Endothelial cell of umbilical vein (primary cell): ENCODE data around the gene PNKP. TPM values are rescaled to one million over a fixed set of nuclear protein-coding genes. Genes with fewer than 3 reads are reported as not detected.

Experiments
- BruUV-seq: library from RNA; stranded (reverse); fragments of 400-500 nt; replicated peaks from 2 replicates; lab custom pipeline; 2021; lab: Mats Ljungman, UMichigan
- CTCF ChIA-PET: fragments of 300-600, 350-600 bp; sonication (Branson Sonifier 250); formaldehyde crosslinking; loops from one replicate; lab custom pipeline; 2021; ENCODE audit warnings: antibody characterized with exemption, inconsistent platforms; lab: Charles Lee
- POLR2A ChIA-PET: fragments of 300-600, 350-600 bp; sonication (Branson Sonifier 250); formaldehyde crosslinking; loops from one replicate; lab custom pipeline; 2021; ENCODE audit warnings: antibody characterized with exemption, inconsistent platforms; lab: Charles Lee
- DNase-seq: peaks from one replicate; pipeline ENCODE4 v3.0.0-alpha.2; 2011; ENCODE audit warnings: low read depth, low spot score
- FAIRE-seq: peaks from 2 replicates; lab custom pipeline; 2011; peaks lifted over from hg19 to GRCh38; lab: Jason Lieb, UNC
- H2AFZ ChIP-seq: 2 replicates; pipeline ENCODE4 v1.6.0; 2012; ENCODE audit warnings: low read depth, low read length, control low read depth, inconsistent platforms
- H3K27ac ChIP-seq: 2 replicates; pipeline ENCODE4 v1.5.1; 2011; ENCODE audit warnings: low read depth, mild to moderate bottlenecking, control low read depth, low read length, moderate library complexity; ENCODE audit not compliant: insufficient read depth
- H3K27me3 ChIP-seq, 2 experiments: 2 replicates each; pipeline versions ENCODE4 v1.6.0 to v1.6.1; 2011; ENCODE audit warnings: low read length in 2 of 2, mixed read lengths in 1 of 2; ENCODE audit not compliant: control insufficient read depth in 2 of 2, insufficient read depth in 2 of 2
- H3K36me3 ChIP-seq, 2 experiments: 2 replicates in 1 of 2; 3 replicates in 1 of 2; pipeline ENCODE4 v1.5.1; 2011; ENCODE audit warnings: low read length in 2 of 2, mild to moderate bottlenecking in 1 of 2, moderate library complexity in 1 of 2; ENCODE audit not compliant: control insufficient read depth in 2 of 2, insufficient read depth in 2 of 2; ENCODE audit errors: extremely low read depth in 1 of 2
- H3K4me1 ChIP-seq: 3 replicates; pipeline ENCODE4 v1.5.1; 2011; ENCODE audit warnings: mild to moderate bottlenecking, low read length; ENCODE audit not compliant: control insufficient read depth, insufficient read depth; ENCODE audit errors: extremely low read depth
- H3K4me2 ChIP-seq: 2 replicates; pipeline ENCODE4 v1.6.1; 2011; ENCODE audit warnings: low read length, control low read depth, mixed read lengths; ENCODE audit not compliant: insufficient read depth
- H3K4me3 ChIP-seq, 3 experiments: fragments of 200-600 bp in 1 of 3; sonication (generic), shearing (Covaris generic) in 1 of 3; replicated peaks in 1 of 3; 2 replicates each; pipeline ENCODE4 v1.5.1; 2011 to 2016; ENCODE audit warnings: control low read depth in 3 of 3, low read length in 3 of 3, mild to moderate bottlenecking in 2 of 3, inconsistent platforms in 1 of 3, low read depth in 1 of 3, moderate library complexity in 1 of 3; ENCODE audit not compliant: insufficient read depth in 1 of 3
- H3K79me2 ChIP-seq: 2 replicates; pipeline ENCODE4 v1.6.0; 2012; ENCODE audit warnings: low read length, inconsistent platforms; ENCODE audit not compliant: control insufficient read depth, insufficient read depth
- H3K9ac ChIP-seq: replicated peaks from 2 replicates; pipeline ENCODE3; 2011; ENCODE audit warnings: low read length, control low read depth; ENCODE audit not compliant: insufficient read depth; ENCODE audit errors: extremely low read depth
- H3K9me1 ChIP-seq: replicated peaks from 3 replicates; pipeline ENCODE4 v1.6.0; 2011; ENCODE audit warnings: mild to moderate bottlenecking, low read length; ENCODE audit not compliant: control insufficient read depth, insufficient read depth; ENCODE audit errors: extremely low read depth
- H3K9me3 ChIP-seq: replicated peaks from 2 replicates; pipeline ENCODE4 v1.5.1; 2012; ENCODE audit warnings: low read length, inconsistent platforms; ENCODE audit not compliant: control insufficient read depth, insufficient read depth
- H4K20me1 ChIP-seq: replicated peaks from 2 replicates; pipeline ENCODE3; 2011; ENCODE audit warnings: mild to moderate bottlenecking, low read length; ENCODE audit not compliant: control insufficient read depth, insufficient read depth; ENCODE audit errors: extremely low read depth
- EZH2 ChIP-seq: IDR thresholded peaks from 2 replicates; pipeline ENCODE4 v1.6.1; 2012; ENCODE audit warnings: borderline replicate concordance, low read depth, mild to moderate bottlenecking, moderate library complexity, low read length, inconsistent platforms; ENCODE audit not compliant: severe bottlenecking
- FOS ChIP-seq: IDR thresholded peaks from 2 replicates; pipeline ENCODE4 v1.6.1; 2011; ENCODE audit warnings: mild to moderate bottlenecking, low read length, moderate library complexity, borderline replicate concordance; ENCODE audit not compliant: insufficient read depth
- GATA2 ChIP-seq: IDR thresholded peaks from 2 replicates; pipeline ENCODE4 v1.7.0; 2011; ENCODE audit warnings: low read depth, mild to moderate bottlenecking, moderate library complexity, mixed read lengths, low read length; ENCODE audit not compliant: insufficient read length, insufficient read depth
- JUN ChIP-seq: IDR thresholded peaks from 2 replicates; pipeline ENCODE4 v1.6.1; 2011; ENCODE audit warnings: borderline replicate concordance, low read depth; ENCODE audit not compliant: insufficient read length, insufficient read depth
- MYC ChIP-seq: IDR thresholded peaks from one replicate; pipeline ENCODE4 v1.6.1; 2011; ENCODE audit warnings: mild to moderate bottlenecking, low read depth, low read length
- POLR2A ChIP-seq: IDR thresholded peaks from 2 replicates; pipeline ENCODE4 v1.6.1; 2012; ENCODE audit warnings: low read depth, mild to moderate bottlenecking, control low read depth, low read length
- POLR2AphosphoS5 ChIP-seq: IDR thresholded peaks from 2 replicates; pipeline ENCODE4 v1.6.1; 2012; ENCODE audit warnings: low read depth, mild to moderate bottlenecking, control low read depth, low read length, moderate library complexity; ENCODE audit not compliant: insufficient read depth
- dilution Hi-C: fragments of 300-500 bp; cut with MboI; formaldehyde crosslinking; loops from one replicate; pipeline ENCODE4 v1.15.0; 2019; ENCODE audit warnings: low sequenced_read_pairs; ENCODE audit not compliant: extremely low pct_ligation_motif_present
- intact Hi-C: fragments of 100-400 bp; cut with micrococcal nuclease; formaldehyde crosslinking; loops from one replicate; pipeline ENCODE4 v1.10.0; 2022
- polyA plus RNA-seq, 4 experiments: library from polyadenylated mRNA; depleted of rRNA in 3 of 4; stranded (reverse) in 3 of 4; unstranded in 1 of 4; fragments of >200 nt; gene quantifications; 2 replicates each; pipeline versions ENCODE4 v1.2.1 to v1.2.3, GENCODE V29; 2011 to 2012; ENCODE audit warnings: missing spikeins in 1 of 4
- total RNA-seq: library from RNA; stranded (reverse); gene quantifications from 2 replicates; pipeline ENCODE4 v1.2.3, GENCODE V29; 2021
- TF ChIP-seq, protein P1 (sequence below): IDR thresholded peaks from 2 replicates; pipeline ENCODE4 v1.6.1; 2011; ENCODE audit not compliant: insufficient read depth, insufficient read length
- TF ChIP-seq, protein P2 (sequence below), 2 donors: IDR thresholded peaks; 1 replicate in 1 of 2; 2 replicates in 1 of 2; pipeline ENCODE4 v1.5.1; 2011; ENCODE audit warnings: low read length in 2 of 2, mild to moderate bottlenecking in 2 of 2, moderate library complexity in 2 of 2, control low read depth in 1 of 2, inconsistent platforms in 1 of 2, low read depth in 1 of 2; ENCODE audit not compliant: insufficient read depth in 1 of 2; ENCODE audit errors: extremely low read depth in 1 of 2

Gene PNKP
- total and polyA plus RNA-seq, 2 donors (not counting 3 experiments of a cell fraction or from before 2014, with no cell fraction given): 39.4 to 112 TPM

DNA sequence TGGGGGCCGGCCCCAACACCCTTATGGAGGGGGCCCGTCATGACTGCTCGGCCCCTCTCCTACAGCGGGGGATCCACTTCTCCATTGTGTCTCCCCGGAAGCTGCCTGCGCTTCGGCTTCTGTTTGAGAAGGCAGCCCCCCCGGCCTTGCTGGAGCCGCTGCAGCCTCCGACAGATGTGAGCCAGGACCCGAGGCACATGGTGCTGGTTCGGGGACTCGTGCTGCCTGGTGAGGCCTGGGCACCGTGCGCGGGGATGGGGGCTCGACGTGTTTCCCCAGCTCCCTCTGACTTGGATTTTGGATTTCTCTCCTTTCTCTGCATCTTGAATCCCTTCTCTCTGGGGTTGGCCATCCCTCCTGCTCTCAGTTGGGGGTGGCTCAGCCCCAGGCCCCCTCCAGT lies 37.7 kb downstream of the PNKP start:
- BruUV-seq: no TSS peak
- POLR2A ChIA-PET: no interaction called here
- no peak for FAIRE-seq
- no peak overlapping the region for H3K9ac ChIP-seq
- no peaks in the 10 kb centered on the region for H3K9me1 ChIP-seq
- H3K27ac ChIP-seq: no peak overlapping the region
- no peaks in the 10 kb centered on the region for H3K9me3 ChIP-seq
- no peak for TF ChIP-seq POLR2AphosphoS5
- H3K4me1 ChIP-seq: peaks cover 8% of the 10 kb centered on the region
- no peaks in the 10 kb centered on the region for H3K79me2 ChIP-seq
- no peak overlapping the region for H3K4me2 ChIP-seq
- DNase-seq: no peak
- no peak overlapping the region for H2AFZ ChIP-seq
- no peaks in the 10 kb centered on the region for H4K20me1 ChIP-seq
- CTCF ChIA-PET: no interaction called here
- H3K4me3 ChIP-seq: no peak overlapping the region
- H3K27me3 ChIP-seq: no peaks in the 10 kb centered on the region
- intact Hi-C loops: no loop called here
- dilution Hi-C loops: no loop called here
- peaks cover 11 to 51% of the 10 kb centered on the region in 2 experiments for H3K36me3 ChIP-seq

DNA sequence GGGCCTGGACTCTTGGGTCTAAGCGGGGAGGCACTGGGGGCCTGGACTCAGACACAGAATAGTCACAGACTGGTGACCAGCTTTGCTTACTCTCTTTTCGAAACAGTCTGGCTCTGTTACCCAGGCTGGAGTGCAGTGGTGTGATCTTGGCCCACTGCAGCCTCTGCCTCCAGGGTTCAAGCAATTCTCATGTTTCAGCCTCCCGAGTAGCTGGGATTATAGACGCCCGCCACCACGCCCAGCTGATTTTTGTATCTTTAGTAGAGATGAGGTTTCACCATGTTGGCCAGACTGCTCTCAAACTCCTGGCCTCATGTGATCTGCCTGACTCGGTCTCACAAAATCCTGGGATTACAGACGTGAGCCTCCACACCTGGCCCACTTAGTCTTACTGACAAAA lies 38.2 kb downstream of the PNKP start:
- H3K79me2 ChIP-seq: no peaks in the 10 kb centered on the region
- POLR2A ChIA-PET: no interaction called here

More for the DNA sequence above, 38.2 kb downstream of the PNKP start:
- Histone ChIP-seq H3K4me1 (peaks cover 8% of the 10 kb centered on the region), H4K20me1 (no peaks in the 10 kb centered on the region), H3K36me3 (peaks cover 7 to 45% of the 10 kb centered on the region in 2 experiments), H3K27ac (no peak overlapping the region), H3K4me2 (no peak overlapping the region), H3K27me3 (no peaks in the 10 kb centered on the region), H3K9me3 (no peaks in the 10 kb centered on the region), H2AFZ (no peak overlapping the region), H3K4me3 (no peak overlapping the region), H3K9me1 (no peaks in the 10 kb centered on the region), H3K9ac (no peak overlapping the region)
- dilution Hi-C loops (no loop called here), intact Hi-C loops (no loop called here)
- CTCF ChIA-PET: no interaction called here
- no peak for TF ChIP-seq EZH2
- TF ChIP-seq, protein P1, sequence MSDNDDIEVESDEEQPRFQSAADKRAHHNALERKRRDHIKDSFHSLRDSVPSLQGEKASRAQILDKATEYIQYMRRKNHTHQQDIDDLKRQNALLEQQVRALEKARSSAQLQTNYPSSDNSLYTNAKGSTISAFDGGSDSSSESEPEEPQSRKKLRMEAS: no peak
- no peak for TF ChIP-seq POLR2A
- TF ChIP-seq FOS: no peak
- TF ChIP-seq MYC: no peak
- no peak for TF ChIP-seq POLR2AphosphoS5
- TF ChIP-seq, protein P2, sequence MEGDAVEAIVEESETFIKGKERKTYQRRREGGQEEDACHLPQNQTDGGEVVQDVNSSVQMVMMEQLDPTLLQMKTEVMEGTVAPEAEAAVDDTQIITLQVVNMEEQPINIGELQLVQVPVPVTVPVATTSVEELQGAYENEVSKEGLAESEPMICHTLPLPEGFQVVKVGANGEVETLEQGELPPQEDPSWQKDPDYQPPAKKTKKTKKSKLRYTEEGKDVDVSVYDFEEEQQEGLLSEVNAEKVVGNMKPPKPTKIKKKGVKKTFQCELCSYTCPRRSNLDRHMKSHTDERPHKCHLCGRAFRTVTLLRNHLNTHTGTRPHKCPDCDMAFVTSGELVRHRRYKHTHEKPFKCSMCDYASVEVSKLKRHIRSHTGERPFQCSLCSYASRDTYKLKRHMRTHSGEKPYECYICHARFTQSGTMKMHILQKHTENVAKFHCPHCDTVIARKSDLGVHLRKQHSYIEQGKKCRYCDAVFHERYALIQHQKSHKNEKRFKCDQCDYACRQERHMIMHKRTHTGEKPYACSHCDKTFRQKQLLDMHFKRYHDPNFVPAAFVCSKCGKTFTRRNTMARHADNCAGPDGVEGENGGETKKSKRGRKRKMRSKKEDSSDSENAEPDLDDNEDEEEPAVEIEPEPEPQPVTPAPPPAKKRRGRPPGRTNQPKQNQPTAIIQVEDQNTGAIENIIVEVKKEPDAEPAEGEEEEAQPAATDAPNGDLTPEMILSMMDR (IDR thresholded peaks at IDR 0.05; ENCODE audit: extremely low read depth in 1 of 2, insufficient read depth in 1 of 2, low read depth in 1 of 2, low read length in 2 of 2): no peak
- no peak for TF ChIP-seq GATA2
- TF ChIP-seq JUN: no peak
- FAIRE-seq (no peak), DNase-seq (no peak)
- no TSS peak for BruUV-seq
